Immature natural killer cell (primary cell): ENCODE measurements around the gene NPIPB8. TPM values are rescaled to one million over a fixed set of nuclear protein-coding genes. Genes with fewer than 3 reads are reported as not detected.
A peak's percentile ranks its signal among the peaks of the same experiment; 100 is the strongest.
"Not testable (repeated sequence)": the region's sequence is repeated elsewhere in the genome, so short reads cannot be mapped to it uniquely, and the experiment has no call there.

ENCODE experiments used
- DNase-seq, 3 donors: peaks; one replicate each; pipeline ENCODE4 v3.0.0; 2022; ENCODE audit warnings: mixed read lengths in 1 of 3
- H3K27ac Mint-ChIP-seq, 6 donors: one replicate each; pipeline ENCODE4 v1.8.0; 2020; ENCODE audit warnings: mixed read lengths in 6 of 6, mild to moderate bottlenecking in 5 of 6, inconsistent platforms in 4 of 6, moderate library complexity in 3 of 6
- H3K27me3 Mint-ChIP-seq, 3 donors: one replicate each; pipeline ENCODE4 v1.8.0; 2020 to 2021; ENCODE audit warnings: low read depth in 3 of 3, mild to moderate bottlenecking in 3 of 3, mixed read lengths in 3 of 3, moderate library complexity in 3 of 3, inconsistent platforms in 1 of 3
- H3K36me3 Mint-ChIP-seq, 3 donors: one replicate each; pipeline ENCODE4 v1.8.0; 2020; ENCODE audit warnings: mixed read lengths in 3 of 3, inconsistent platforms in 2 of 3, mild to moderate bottlenecking in 2 of 3
- H3K4me1 Mint-ChIP-seq, 2 donors: one replicate each; pipeline ENCODE4 v1.8.0; 2020; ENCODE audit warnings: inconsistent platforms in 2 of 2, mild to moderate bottlenecking in 2 of 2, mixed read lengths in 2 of 2, moderate library complexity in 1 of 2
- H3K4me3 Mint-ChIP-seq, 5 donors: one replicate each; pipeline ENCODE4 v1.8.0; 2020; ENCODE audit warnings: mild to moderate bottlenecking in 5 of 5, mixed read lengths in 5 of 5, inconsistent platforms in 3 of 5, moderate library complexity in 3 of 5
- H3K9me3 Mint-ChIP-seq, 6 donors: one replicate each; pipeline ENCODE4 v1.8.0; 2020; ENCODE audit warnings: mild to moderate bottlenecking in 6 of 6, mixed read lengths in 6 of 6, inconsistent platforms in 4 of 6, moderate library complexity in 3 of 6
- polyA plus RNA-seq, 3 donors: library from polyadenylated mRNA; unstranded; fragments of 300-500 nt; fragmentation: Illumina TruSeq; gene quantifications; one replicate each; pipeline ENCODE4 v1.2.3, GENCODE V29; 2021

The NPIPB8 gene
- polyA plus RNA-seq, 3 donors from 2014 or later: not detected

DNA sequence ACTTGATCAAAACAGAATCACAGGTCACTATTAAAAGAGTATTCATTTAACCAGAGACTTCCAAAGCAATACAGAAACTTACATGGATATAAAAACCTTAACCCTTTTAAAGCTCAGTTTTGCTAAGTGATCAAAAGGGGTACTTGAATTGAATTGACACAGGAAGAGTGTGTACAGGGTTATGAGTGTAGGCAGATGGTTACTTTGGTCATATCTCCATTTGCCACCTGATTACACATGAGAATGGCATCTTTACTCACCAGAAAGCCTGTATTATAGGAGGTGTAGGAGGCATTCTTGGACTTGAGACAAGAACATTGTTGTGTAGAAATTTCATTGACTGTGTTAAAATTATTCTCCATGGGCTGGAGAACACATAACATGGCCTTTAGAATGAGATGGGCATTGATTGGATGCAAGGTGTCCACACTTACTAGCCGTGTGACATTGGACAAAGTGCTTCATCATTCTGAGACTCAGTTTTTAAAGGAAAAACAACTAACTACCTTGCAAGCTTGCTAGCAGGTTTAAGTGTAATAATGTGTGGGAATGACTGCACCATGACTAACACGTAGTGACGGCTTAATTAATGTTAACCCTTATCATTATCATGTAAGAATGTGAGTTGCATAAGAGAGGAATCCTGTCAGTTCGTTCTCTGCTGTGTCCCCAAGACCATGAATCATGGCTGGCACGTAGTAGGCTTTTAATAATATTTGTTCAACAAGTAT is 1.6 kb upstream of the NPIPB8 start:
- H3K27me3 Mint-ChIP-seq, H3K4me1 Mint-ChIP-seq, H3K36me3 Mint-ChIP-seq, H3K9me3 Mint-ChIP-seq, H3K4me3 Mint-ChIP-seq, DNase-seq, H3K27ac Mint-ChIP-seq: not testable (repeated sequence)

DNA sequence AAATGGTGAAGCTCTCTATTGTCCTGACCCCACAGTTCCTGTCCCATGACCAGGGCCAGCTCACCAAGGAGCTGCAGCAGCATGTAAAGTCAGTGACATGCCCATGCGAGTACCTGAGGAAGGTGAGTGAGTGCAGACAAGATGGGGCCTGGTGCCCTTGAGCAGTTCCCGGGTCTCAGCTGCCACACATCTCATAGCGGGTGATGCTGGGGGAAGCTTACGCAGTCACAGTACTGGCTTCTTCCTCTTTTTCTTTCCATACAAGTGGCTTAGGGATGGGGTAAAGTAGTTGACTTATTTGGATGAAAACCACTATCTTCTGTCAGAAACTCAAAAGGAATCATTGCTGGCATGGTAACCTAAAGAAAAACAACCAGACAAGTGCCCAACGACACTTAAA is 494 bp downstream of the NPIPB8 start:
- not testable (repeated sequence) for H3K4me3 Mint-ChIP-seq, DNase-seq, H3K27ac Mint-ChIP-seq, H3K36me3 Mint-ChIP-seq, H3K4me1 Mint-ChIP-seq, H3K27me3 Mint-ChIP-seq, H3K9me3 Mint-ChIP-seq

DNA sequence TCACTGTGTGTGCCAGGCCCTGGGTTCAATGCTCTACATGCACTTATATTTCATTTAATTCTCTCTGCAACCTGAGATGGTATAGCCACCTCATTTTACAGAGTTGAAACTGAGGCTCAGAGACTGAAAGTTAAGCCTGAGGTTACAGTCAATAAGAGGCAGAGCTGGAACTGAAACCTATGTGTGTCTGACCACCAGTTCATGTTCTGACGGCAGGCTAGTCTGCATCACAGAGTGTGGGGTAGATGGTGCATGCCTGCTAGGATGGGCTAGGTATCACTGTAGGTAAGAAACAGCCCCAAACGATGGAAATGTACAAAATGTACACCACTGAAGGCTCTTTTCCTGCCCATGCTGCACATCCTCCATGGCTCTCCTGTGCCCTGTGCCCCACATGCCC is 2.1 kb downstream of the NPIPB8 start:
- not testable (repeated sequence) for H3K9me3 Mint-ChIP-seq, H3K27ac Mint-ChIP-seq, H3K36me3 Mint-ChIP-seq, H3K27me3 Mint-ChIP-seq, H3K4me1 Mint-ChIP-seq, DNase-seq, H3K4me3 Mint-ChIP-seq

DNA sequence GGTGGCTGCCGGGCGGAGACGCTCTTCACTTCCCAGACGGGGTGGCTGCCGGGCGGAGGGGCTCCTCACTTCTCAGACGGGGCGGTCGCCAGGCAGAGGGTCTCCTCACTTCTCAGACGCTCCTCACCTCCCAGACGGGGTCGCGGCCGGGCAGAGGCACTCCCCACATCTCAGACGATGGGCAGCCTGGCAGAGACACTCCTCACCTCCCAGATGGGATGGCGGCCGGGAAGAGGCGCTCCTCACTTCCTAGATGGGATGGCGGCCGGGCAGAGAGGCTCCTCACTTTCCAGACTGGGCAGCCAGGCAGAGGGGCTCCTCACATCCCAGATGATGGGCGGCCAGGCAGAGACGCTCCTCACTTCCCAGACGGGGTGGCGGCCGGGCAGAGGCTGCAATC is 28.4 kb downstream of the NPIPB8 start:
- not testable (repeated sequence) for H3K27ac Mint-ChIP-seq, H3K27me3 Mint-ChIP-seq, H3K4me1 Mint-ChIP-seq, H3K36me3 Mint-ChIP-seq, DNase-seq, H3K4me3 Mint-ChIP-seq, H3K9me3 Mint-ChIP-seq

DNA sequence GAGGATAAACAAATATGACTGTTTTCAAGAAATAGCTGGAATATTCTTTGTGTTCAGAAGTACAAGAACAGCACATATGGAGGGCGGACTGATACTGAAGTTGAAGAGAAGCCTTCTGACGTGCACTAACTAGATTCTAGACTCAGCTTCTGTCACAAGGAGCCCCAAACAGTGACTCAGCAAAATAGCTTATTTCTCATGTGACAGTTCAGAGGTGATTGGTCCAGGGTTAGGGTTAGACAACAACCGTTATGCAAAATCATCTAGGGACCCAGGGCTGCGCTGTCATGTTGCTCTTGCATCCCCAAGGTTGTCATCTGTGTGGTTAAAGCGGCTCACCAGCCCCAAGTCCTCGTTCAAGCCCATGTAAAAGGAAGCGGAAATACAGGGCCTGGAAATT is 29.6 kb downstream of the NPIPB8 start:
- H3K36me3 Mint-ChIP-seq, H3K4me1 Mint-ChIP-seq, H3K27ac Mint-ChIP-seq, DNase-seq, H3K4me3 Mint-ChIP-seq, H3K27me3 Mint-ChIP-seq, H3K9me3 Mint-ChIP-seq: not testable (repeated sequence)

DNA sequence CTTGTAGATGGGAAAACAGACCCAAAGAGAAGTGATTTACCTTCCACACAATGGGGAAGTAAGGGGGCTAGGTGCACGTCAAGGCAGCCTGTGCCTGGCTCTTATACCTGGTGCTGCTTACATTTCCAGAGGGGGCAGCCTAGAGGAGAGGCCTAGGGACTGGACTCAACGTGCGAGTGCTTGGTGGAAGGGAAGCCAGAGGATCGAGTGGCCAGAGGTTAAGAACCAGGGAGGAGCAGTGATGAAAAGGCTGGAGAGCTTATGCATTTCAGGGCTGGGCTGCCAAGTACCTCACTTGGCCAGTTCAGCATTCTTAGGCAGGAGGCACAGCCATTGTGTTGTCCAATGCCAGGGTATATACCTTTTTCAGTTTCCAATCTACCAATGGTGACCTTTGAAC is 30.3 kb downstream of the NPIPB8 start:
- H3K27me3 Mint-ChIP-seq, H3K27ac Mint-ChIP-seq, H3K9me3 Mint-ChIP-seq, H3K4me3 Mint-ChIP-seq, H3K4me1 Mint-ChIP-seq, H3K36me3 Mint-ChIP-seq, DNase-seq: not testable (repeated sequence)

DNA sequence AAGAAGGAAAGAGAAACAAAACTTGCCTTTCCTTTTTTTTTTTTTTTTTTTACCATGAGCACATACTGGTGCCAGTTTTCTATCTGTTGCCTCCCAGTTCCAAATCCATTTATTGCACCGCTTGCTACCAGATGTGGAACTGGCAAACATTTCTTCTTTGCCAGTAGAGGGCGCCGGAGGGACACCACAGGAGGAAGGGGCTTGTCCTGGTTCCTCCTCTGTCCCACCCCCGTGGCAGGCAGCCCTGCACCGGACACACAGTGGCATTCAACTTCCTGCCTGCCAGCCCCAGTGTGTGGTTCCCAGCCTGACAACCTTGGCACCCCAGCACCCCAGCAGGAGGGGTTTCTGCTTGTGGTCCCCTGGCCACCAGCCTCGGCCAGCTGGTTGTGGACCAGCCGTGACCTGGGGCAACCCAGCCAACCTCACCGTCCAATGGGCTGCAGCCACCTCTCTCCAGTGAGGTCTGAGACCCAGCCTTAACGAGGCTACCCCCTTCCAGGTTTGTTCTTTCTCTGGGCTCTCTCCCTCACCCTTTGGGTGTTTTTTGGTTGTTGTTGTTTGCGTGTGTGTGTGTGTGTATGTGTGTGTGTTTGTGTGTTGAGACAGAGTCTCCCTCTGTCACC is 50.6 kb downstream of the NPIPB8 start:
- DNase-seq, H3K4me1 Mint-ChIP-seq, H3K36me3 Mint-ChIP-seq, H3K27me3 Mint-ChIP-seq, H3K9me3 Mint-ChIP-seq: not testable (repeated sequence)
- peak overlapping the region in 1 of 5 donors; percentile 38 for H3K4me3 Mint-ChIP-seq
- peak overlapping the region in 1 of 6 donors; percentile 49 for H3K27ac Mint-ChIP-seq

DNA sequence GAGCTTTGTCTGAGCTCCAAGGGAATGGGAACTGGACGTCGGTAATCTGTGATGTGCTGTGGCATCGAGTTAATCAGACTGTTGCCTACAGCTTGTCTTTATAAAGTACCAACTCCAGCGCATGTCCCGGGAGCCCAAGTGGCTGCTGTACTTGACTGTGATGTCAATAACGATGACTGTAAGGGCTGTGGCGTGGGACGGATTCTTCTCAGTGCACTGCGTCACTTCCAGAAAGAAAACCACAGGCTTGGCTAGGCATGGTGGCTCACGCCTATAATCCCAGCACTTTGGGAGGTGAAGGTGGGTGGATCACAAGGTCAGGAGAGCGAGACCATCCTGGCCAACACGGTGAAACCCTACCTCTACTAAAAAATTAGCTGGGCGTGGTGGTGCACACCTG is 51.6 kb downstream of the NPIPB8 start:
- not testable (repeated sequence) for H3K36me3 Mint-ChIP-seq, H3K27ac Mint-ChIP-seq, DNase-seq, H3K9me3 Mint-ChIP-seq, H3K4me1 Mint-ChIP-seq, H3K4me3 Mint-ChIP-seq, H3K27me3 Mint-ChIP-seq

DNA sequence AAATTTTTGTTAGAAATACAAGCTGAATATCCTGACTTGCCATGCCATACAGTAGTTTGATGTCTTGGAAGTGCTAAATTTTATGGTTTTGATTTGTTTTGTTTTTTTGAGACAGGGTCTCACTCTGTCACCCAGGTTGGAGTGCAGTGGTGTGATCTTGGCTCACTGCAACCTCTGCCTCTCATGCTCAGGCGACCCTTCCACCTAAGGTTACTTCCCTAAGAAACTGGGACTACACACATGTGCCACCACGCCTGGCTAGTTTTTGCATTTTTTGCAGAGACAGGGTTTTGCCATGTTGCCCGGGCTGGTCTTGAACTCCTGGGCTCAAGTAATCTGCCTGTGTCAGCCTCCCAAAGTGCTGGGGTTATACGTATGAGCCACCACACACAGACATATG is 53.9 kb downstream of the NPIPB8 start:
- H3K27me3 Mint-ChIP-seq, H3K9me3 Mint-ChIP-seq, H3K4me1 Mint-ChIP-seq, H3K4me3 Mint-ChIP-seq, H3K36me3 Mint-ChIP-seq, DNase-seq, H3K27ac Mint-ChIP-seq: not testable (repeated sequence)

DNA sequence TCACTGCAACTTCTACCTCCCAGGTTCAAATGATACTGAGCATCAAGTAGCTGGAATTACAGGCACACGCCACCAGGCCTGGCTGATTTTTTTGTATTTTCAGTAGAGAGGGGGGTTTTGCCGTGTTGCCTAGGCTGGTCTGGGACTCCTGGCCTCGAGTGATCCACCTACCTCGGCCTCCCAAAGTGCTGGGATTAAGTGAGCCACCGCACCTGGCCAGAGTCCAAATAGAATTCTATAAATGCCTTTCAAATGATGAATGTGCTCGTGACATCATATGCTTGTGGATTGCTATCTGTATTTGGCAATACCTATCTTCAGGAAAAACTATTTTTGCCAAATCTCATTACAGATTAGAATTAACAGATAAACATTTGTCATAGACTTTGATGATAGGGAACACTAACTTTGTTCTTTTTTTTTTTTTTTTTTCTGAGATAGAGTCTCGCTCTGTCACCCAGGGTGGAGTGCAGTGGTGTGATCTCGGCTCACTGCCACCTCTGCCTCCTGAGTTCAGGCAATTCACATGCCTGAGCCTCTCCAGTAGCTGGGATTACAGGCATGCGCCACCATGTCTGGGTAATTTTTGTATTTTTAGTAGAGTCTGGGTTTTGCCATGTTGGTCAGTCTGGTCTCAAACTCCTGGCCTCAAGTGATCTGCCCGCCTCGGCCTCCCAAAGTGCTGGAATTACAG is 55.5 kb downstream of the NPIPB8 start:
- H3K4me3 Mint-ChIP-seq, H3K4me1 Mint-ChIP-seq, DNase-seq, H3K36me3 Mint-ChIP-seq, H3K9me3 Mint-ChIP-seq, H3K27ac Mint-ChIP-seq, H3K27me3 Mint-ChIP-seq: not testable (repeated sequence)

DNA sequence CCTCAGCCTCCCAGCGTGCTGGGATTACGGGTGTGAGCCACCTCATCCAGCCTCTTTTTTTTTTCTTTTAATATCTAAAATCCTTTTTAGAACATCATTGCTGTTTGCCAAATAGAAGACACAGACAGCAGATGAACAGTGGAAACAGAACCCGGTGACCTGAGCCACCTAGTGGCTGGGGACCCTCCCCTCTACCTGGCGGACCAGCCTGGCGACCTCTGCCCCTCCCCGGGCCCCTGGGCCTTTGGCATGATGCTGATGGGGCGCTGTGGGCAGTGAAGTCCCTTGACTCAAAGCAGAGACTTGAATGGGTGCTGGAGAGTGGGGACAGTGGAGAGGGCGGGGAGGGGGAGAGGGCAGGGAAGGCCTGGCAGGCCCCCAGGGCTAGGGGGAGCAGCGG is 61.9 kb downstream of the NPIPB8 start:
- H3K4me3 Mint-ChIP-seq, H3K27me3 Mint-ChIP-seq, H3K27ac Mint-ChIP-seq, DNase-seq, H3K4me1 Mint-ChIP-seq, H3K36me3 Mint-ChIP-seq, H3K9me3 Mint-ChIP-seq: not testable (repeated sequence)

DNA sequence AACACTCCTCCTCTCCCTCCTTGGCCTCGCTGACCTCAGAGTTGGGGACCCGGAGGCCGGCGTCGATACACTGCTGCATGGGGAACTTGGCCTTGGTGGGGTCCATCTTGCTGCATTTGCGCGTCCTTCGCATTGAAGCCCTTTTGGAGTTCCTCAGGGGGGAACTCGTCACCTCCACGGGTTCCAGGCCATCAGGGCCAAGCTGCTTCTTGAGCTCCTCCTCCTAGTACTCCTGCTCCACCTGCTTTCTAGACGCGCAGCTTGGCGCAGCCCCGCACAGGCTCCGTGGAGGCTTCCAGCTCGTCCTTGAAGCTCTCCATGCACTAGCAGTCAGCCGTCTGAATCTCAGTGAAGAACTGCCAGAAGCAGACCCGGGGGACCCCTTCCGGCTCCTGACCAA is 62.5 kb downstream of the NPIPB8 start:
- H3K9me3 Mint-ChIP-seq, H3K4me3 Mint-ChIP-seq: not testable (repeated sequence)

DNA sequence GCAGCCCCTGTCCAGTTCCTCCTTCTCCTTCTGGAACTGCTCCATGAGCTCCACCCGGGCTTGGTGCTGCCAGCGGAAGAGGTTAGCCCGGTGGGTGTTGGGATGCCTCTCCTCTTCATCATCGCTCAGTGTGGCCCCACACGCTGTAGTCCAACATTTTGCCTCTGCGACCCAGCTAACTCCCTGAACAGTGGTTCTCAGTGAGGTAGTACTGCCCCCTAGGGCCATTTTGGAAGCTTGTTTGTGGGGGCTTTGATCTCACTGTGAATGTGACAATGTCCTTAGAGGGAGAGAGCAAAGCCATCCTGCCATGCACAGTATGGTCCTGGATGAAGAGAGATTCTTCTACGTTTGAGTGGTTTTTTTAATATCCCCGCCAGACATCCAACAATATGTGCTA is 63.5 kb downstream of the NPIPB8 start:
- not testable (repeated sequence) for H3K4me1 Mint-ChIP-seq, H3K36me3 Mint-ChIP-seq, H3K9me3 Mint-ChIP-seq, H3K27ac Mint-ChIP-seq, H3K4me3 Mint-ChIP-seq, DNase-seq, H3K27me3 Mint-ChIP-seq

More for the DNA sequence above, 62.5 kb downstream of the NPIPB8 start:
- not testable (repeated sequence) for H3K27ac Mint-ChIP-seq, H3K27me3 Mint-ChIP-seq, DNase-seq, H3K4me1 Mint-ChIP-seq, H3K36me3 Mint-ChIP-seq

DNA sequence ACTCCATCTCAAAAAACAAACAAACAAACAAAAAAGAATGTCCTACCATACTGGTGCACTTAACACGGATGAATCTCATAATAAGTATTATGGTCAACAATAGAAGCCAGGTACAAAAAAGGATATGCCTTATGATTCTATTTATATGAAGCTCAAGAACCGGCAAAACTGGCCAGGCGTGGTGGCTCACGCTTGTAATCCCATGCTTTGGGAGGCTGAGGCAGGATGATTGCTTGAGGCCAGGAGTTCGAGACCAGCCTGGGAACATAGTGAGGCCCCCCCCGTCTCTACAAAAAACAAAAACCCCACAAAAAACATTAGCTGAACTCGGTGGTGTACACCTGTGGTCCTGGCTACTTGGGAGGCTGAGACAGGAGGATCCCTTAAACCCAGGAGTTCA is 66.4 kb downstream of the NPIPB8 start:
- DNase-seq, H3K4me3 Mint-ChIP-seq, H3K9me3 Mint-ChIP-seq, H3K36me3 Mint-ChIP-seq, H3K4me1 Mint-ChIP-seq, H3K27me3 Mint-ChIP-seq, H3K27ac Mint-ChIP-seq: not testable (repeated sequence)
